Measurements from ENCODE around the gene MRPL23.

Gene MRPL23

DNA sequence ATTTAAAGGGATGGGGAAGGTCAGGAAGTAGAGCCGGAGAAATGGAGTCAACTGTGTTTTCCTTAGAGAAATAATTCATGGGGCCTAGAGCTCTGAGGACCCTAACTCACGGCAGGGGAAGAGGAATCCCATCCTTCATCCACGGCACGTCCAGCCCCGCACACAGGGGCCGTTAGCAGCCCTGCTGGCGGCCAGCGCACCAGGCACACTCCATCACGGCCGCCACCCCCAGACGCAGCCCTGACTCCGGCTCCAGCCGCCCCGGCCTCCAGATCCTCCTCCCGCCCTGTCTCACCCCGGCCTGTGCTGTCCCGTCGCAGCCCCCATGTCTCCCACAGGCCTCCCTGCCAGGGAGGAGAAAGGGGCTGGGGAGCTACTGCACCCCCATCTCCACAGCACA lies 11.2 kb downstream of the MRPL23 start:
- DNase-seq (ENCODE audit: low spot score): no peak

DNA sequence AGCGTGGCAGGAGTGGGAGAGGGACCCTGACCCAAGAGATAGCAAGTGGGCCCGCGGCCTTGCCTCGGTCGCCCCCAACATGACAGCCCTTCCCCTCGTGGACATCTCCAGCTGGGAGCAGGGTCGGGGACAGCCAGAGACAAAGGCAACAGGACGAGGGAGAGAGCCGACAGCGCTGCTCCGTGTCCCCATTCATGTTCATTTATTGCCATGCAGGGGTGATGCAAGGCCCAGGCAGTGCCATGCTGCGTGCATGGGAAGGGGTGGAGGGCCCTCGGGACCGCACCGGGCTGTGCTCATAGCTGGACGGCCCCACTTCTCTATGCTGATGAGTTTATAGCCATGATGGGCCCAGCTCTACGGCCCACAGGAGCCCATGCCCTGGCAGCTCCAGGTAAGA lies 12.7 kb downstream of the MRPL23 start:
- DNase-seq (ENCODE audit: low spot score): no peak

DNA sequence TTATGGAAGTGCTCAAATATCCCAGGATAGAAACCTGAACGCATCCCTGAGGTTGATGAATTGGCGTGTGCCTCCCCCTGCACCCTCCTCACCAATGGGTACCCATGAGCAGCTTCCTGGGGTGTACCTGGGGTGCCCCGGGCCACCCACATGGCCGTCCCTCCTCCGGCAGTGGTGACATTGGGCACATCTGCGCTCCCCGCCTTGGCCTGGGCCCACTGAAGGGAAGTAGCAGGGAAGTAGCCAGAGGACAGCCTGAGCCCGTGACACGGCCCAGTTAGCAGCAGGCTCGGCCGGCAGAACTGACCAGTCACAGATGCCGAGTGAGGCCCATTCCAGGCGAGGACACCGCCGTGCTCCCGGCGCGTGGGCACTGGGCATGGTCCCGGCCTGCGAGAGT lies 16.7 kb downstream of the MRPL23 start:
- no peak for DNase-seq (ENCODE audit: low spot score)

DNA sequence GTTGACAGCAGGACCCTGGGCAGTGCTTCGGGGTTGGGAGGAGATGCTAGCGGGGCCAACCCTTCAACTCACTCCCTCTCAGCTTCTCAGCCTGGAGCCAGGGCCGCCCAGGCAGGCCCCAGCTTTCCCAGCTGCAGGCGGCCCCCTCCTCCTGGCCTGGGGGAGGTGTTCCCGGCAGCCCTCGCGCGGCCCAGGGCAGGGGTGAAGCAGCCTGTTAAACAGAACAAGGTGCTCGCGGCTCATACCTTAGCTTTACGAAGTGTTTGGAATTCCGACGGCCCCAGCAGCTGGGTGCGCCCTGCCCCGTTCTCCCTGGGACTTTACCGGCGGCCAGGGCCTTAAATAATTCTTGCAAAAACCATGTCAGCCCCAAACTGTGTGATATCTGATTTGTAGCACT lies 17.2 kb downstream of the MRPL23 start:
- no peak for DNase-seq (ENCODE audit: low spot score)

DNA sequence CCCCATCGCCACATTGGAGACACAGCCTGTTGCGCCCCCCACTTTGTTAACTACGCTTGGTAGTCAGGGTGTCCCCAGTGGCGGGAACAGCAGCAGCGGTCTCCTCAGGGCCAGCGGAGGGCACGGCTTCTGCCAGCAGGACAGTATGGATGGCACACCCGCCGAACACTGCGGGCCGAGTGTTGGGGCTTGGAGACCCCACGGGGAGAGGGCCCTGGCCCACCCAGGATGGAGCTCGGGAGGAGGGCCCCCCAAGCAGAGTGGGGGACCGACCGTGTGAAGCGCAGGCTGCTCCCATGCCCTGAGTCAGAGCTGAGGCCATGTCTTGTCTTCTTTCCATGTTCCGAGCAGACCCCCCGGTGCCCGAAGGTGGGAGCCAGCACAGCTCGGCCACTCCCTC lies 17.8 kb downstream of the MRPL23 start:
- DNase-seq (ENCODE audit: low spot score): no peak

DNA sequence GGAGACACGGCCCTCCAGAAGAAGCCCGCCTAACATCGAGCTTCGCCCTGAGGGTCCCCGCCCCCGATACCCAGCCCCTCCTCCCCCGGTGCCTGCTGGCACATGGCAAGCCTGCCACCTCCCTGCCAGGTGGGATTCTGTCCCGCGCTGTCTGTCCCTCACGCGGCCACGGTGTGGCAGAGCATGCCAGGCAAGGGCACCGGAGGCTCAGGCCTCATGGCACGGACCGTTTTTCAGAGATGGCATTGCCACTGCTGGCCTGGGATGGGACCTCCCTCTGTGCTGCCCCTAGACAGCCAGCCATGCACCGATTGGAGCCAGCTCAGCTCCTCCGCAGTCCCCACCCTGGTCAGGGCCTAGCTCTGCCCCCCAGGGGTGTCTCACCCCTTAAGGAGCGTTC lies 19.4 kb downstream of the MRPL23 start:
- no peak for DNase-seq (ENCODE audit: low spot score)

DNA sequence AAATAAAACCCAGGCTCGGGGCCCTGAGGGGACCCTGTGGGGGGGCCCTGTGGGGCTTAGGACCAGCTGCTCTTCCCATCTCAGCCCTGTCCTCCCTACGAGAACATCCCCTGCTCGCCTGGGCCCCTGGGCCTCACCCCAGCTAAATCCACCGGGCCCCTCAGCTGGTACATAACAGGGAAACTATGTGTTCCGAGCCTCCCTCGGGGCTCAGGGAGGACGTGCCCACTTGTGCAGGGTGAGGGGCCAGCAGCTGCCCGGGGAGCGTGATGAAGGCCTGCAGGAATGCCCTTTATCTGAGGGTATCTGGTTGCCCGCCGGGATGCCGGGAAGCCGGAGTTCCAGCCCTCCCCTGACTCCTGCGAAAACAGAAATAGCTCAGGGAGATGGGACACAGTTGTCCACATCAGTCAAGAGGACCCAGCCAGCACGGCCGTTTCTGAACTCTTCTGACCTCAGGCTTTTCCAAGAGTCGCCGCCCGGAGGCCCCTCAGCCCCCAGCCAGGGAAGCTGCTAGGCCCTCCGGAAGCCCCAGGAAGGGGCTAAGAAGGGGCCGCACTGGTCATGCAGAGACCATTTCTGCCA lies 20.6 kb downstream of the MRPL23 start:
- DNase-seq (ENCODE audit: low spot score): no peak

DNA sequence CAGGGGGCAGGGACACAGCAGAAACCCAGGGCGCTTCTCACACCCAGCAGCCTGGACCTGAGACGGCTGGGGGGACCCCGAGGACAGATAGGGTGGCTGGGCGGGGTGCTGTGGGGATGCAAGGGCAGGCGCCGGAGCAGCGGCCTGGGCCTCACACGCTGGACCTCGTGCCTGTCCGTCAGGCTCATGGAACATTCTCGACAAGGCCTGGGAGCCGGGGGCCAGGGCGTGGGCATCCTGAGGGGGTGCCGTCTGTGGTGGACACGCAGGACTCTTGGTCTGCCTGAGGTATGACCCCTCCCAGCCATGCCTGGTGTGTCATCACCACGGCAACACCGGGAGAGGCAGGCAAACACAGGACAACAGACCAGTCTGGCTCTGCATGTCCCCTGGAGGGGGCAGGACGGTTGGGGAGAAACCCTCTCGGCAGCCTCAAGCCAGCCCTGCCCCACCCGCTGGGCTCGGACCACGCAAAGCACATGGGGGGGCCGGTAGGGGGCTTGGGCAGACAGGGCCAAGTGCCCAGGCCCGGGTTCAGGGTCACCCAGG lies 21.4 kb downstream of the MRPL23 start:
- no peak for DNase-seq (ENCODE audit: low spot score)

DNA sequence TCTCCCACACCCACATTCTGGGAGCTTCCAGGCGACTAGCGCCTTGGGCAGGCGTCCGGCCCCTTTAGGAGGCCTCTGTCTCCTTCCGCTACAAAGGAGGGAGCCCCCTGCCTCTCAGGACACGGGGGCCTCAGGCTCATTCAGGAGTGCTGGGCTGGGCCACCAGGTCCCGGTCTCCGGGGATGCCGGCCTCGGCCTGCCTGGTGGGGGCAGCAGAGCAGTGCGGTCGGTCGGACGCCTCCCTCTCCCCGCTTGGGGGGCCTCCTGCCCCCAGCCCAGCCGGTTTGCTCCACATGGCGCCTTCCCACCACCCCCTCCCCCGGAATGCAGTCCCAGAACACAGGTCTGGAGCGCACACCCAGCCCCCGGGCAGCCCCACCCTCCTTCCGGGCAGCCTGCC lies 21.9 kb downstream of the MRPL23 start:
- DNase-seq (ENCODE audit: low spot score): no peak

DNA sequence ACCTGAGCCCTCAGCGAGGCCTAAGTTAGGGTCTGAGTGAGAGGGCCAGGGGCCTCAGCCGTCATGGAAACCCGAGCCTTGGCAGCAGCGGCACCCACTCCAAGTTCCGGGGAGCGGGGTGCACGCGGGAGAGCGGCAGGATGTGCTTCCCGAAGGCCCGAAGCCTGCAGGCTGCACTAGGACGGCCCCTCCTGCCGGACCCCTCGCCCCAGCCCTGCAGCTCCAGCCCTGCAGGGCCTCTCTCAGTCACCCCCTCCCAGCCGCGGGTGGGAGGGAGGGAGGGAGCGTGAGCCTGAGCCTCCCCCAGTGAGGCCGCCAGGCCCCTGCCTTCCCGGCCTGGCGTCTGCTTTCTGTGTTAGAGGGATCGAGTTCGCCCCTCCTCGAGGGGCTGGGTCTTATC lies 22.6 kb downstream of the MRPL23 start:
- no peak for DNase-seq (ENCODE audit: low spot score)

DNA sequence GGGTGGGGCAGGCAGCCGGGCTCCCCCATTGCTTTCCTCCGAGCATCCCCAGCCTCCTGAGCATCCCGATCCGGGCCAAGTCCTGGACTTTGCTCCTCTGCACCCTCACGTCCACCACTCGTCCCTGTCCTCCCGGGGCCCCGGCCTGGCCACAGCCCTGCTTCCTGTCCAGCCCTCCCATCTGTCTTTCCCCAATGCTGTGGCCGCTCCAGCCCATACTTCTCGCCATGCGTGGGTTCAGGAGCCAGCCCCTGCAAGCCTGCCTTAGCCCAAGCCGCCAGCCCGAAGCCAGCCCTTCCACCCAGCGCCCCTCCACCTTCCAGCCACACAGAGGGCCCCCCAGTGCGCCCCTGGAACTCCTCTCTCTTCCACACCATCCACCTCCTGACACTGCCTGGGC lies 23.8 kb downstream of the MRPL23 start:
- no peak for DNase-seq (ENCODE audit: low spot score)

DNA sequence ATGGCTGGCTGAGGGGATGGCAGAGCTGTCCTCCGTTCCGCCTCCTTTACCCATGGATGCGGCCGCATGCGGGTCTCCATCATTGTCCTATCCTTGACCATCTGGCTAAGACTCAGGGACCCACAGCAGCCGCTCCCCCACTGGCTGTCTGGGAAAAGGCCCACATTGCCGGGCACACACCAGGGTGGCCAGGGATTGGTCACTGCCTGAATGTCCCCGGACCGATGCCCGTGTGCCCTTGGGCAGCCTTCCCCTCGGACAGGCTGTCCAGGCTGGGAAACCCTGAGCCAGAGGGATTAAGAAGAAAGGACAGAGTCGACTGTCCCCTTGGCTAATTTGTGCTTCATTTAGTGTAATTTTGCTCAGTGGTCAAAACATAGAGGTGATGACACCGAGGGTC lies 28.1 kb downstream of the MRPL23 start:
- DNase-seq (ENCODE audit: low spot score): no peak

DNA sequence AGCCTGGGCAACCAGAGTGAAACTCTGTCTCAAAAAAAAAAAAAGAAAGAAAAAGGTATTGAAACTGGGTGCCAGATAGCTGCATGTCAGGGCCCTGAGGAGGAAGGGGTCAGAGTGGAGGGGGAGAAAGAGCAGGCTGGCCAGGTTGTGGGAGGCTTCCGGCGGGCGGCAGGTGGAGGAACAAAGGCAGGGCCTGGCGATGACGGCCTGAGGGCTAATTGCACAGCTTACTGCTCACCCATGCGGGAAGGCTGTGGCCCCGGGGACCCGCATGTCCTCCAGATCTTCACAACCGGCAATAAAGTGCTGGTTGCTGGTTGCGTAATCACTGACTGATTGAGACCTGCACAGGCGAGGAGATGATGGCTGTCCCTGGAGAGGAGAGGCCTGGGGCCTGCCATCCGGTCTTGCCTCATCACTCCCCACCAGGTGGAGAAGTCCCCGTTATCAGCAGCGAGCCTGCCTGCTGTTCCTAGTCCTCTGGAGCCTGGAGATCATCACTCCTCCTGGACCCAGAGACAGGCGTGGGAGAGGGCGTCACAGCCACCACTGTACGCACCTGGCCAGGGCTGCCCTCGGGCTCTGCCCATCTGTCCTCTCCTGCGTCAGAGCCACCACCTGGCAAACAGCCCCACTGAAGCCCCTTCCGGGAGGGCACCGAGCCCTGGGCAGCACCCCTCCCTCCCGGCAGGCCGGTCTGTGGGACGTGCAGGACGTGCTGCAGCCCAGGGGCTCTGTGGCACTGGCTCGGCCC lies 31.8 kb downstream of the MRPL23 start:
- DNase-seq (ENCODE audit: low spot score): no peak

DNA sequence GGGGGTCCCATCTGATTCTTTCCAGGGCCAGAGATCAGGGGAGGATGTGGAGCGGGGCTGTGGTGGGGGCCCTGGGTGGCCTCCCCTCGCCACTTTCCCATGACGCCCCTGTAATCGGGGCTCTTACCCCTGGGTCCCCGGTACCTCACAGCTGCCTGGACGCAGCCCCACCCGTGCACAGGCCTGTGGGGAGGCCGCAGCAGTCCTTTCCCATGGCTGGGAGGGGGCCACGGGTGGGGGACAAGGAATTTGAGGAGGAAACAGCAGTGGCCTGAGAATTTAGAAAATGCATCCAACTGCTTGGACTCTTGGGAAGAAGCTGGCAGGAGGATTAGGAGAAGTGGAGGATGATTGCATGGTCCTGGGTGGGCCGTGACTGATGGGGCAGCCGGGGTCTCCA lies 32.5 kb downstream of the MRPL23 start:
- DNase-seq (ENCODE audit: low spot score): no peak

DNA sequence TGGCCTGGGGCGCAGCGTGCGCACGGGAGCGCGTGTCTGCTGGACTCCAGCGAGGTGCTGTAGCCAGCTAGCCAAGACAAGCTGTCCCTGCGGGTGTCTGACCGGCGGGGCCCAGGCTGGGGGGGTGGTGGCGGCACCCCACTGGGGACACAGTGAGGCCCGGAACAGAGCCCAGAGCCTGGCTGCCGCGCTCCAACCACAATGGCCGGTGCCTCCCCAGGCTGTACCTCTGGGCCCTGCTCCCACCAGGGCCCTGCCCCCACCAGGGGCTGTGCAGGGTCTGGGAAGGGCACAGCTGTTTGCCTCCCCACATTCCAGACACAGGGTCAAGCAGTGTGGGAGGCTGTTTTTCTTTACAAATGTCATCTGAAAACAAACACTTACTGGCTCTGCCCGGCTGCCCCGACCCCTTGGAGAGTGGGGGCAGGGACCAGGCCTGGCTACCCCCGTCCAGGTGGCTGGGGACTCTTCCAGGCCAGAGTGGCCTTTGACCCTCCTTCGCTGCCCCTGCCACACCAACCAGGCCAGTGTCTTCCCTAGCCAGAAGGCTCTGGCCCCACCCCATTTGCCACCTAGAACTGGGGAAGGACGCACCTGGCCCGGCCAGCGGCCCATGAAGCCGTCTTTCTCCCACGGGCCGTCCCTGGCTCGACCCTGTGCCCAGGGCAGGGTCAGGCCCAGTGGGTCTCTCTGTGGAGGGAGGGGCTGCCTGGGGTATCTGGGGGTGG lies 35.9 kb downstream of the MRPL23 start:
- no peak for DNase-seq (ENCODE audit: low spot score)

DNA sequence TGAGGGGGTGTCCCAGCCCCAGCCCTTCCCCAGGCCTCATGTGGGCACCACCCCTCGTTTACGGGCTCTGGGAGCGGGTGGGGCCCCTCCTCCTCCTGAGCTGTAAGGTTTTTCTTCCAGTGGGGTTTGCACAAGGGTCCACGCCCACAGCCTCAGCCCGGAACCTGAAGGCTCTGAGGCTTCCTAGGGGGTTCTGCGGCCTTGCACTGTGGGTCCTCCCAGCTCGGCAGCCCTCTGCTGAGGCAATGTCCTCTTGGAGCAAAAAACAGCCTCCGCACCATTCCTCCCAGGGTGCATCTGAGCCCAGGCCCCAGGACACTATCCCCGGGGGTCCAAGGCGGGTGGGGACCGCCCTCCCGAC lies 36.4 kb downstream of the MRPL23 start:
- DNase-seq (ENCODE audit: low spot score): no peak

DNA sequence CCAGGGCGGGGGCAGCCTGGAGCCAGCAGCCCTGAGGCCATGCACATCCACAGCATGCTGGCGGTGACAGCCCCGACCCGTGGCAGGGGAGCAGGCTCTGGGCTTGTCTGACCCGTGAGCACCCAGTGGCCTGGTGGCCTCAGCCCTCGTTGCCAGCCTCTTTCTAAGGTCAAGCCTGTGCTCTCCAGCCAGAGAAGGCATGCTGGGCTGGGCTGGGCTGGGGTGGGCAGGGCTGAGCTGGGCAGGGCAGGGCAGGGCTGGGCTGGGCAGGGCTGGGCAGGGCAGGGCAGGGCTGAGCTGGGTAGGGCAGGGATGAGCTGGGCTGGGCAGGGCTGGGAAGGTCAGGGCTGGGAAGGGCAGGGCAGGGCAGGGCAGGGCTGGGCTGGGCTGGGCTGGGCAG lies 39.9 kb downstream of the MRPL23 start:
- no peak for DNase-seq (ENCODE audit: low spot score)

DNA sequence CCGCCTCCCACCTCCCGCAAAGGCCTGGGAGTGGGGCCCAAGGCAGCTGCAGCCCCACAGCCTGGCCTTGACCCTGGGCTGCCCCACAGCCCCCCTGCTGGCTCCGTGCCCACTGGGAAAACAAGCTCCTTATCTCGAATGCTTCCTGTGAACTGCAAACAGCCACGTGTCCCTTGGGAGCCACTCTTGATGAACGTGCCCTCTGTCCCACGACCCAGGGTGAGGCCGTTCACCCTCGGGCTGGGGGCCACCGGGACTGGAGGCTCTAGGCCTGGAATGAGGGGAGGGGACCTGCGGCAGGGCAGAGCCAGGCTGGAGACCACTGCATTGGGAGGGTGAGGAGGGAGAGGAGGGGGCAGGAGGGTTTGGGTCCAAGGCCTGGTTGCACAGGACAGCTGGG lies 41.0 kb downstream of the MRPL23 start:
- DNase-seq (ENCODE audit: low spot score): no peak

DNA sequence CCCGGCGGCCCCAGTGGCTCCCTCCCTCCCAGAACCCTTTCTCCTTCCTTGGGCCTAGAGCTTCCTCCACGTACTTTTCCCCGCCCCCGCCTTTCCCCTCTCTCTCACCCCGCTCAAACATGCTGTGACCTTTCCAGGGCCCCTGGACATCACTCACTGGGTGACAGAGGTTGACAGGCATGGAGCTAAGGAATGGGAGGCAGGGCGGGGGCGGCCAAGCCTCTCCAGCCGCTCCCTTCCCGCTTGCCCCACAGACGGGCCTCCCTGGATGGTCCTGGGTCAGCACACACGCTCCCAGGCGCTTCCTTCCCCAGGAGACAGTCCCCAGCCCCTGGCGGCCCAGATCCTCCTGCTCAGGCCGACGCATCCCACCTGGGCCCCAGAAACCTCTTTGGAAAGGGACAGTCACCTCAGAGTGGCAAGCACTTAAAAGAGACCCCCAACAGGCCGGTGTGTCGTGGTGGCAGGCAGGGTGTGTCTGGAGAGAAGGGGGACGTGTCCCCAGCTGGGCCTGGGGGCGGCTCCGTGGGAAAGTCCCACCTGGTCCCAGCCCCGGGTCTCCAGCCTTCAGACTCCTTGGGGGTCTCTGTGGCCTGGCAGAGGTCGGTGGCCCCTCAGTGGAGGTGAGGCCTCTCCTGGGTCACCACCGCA lies 41.7 kb downstream of the MRPL23 start:
- DNase-seq (ENCODE audit: low spot score): no peak

DNA sequence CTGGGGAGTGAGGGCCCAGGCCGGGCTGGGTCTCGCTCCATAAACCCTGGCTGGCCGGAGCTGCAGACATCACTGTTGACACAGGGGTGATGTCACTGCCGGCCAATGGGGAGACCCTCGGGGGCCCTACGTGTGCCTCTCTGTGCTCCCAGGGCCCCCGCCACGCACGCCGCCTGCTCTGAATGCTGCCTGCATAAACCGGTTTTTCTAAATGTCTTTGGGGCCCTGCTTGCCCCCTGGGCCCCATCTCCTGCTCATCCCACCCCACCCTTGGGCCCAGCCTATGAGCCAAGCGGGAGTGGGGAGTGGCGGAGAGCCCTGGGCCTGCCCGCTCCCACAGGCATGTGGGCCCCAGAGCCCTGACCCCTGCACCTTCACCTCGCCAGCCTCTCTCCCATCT lies 42.8 kb downstream of the MRPL23 start:
- DNase-seq (ENCODE audit: low spot score): no peak

DNA sequence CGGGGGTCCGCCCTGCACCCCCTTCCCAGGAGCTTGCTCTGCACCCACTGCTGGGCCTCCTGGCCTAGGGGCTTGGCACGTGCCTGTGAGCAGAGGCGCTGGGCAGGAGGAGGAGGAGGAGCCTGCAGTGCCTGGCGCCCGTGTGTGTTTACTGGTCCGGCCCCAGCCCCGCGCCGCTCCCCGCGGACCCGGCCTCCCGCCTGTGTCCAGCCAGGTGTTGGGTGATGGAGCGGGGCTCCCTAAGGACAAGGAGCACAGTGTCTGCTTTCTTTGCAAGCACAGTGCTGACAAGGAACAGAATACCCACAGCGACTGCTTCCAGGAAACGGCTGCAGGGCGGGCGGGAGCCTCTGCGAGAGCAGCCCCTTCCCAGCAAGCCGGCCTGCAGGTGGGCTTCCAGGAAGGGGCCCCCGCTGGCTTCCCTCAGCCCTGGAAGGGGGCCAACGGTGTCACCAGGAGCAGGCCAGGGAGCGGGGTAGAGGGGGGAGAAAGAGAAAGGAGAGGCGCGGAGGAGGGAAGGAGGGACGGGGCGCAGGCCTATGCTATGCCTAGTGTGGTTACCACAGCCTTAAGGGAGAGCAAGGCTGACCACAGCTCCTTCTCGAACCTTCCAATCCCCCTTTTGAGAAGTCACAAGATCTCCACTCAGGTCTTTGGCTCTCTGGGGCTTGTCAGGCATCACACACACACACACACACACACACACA lies 43.9 kb downstream of the MRPL23 start:
- no peak for DNase-seq (ENCODE audit: low spot score)

DNA sequence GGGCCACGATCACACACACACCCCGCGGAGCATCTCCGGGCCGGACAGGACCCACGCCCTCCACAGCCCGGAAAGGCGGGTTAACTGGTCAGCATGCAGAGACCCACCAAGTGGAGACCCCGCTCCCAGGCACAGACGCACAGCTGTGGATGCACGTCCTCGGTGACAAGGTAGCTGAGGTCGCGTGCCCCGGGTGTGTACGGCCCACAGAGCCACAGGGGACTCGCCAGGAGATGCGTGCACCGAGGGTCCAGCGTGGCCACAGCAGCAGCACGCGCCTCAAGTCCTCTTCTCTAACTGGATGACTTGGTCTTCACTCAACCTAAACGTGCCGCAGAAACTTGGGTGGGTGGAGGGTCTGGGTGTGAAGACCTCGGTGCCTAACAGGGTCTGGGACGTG lies 45.0 kb downstream of the MRPL23 start:
- DNase-seq (ENCODE audit: low spot score): peak; percentile 1
